ENCODE results near the gene ZNF132. TPM values are rescaled to one million over a fixed set of nuclear protein-coding genes. Genes with fewer than 3 reads are reported as not detected.

ZNF132 gene
- polyA plus RNA-seq, 2 donors = 0.83 to 0.89 TPM

Other genes starting within 250 kb of the ZNF132 start
- gene ZNF544, start 211.2 kb downstream of the ZNF132 start, polyA plus RNA-seq = 10 to 100 TPM; 14.7 to 17.9 TPM
- 1 to 10 TPM in 1 of 2 donors, under 1 TPM in 1; 0.91 to 1.6 TPM for gene ZNF8, start 161.2 kb downstream of the ZNF132 start, polyA plus RNA-seq
- gene ERVK3-1, start 134.8 kb downstream of the ZNF132 start, polyA plus RNA-seq = 10 to 100 TPM; 15.2 to 23.1 TPM
- gene ZSCAN22, start 113.2 kb downstream of the ZNF132 start, polyA plus RNA-seq = 1 to 10 TPM in 1 of 2 donors, under 1 TPM in 1; 0.87 to 1.0 TPM
- 10 to 100 TPM in 1 of 2 donors, 1 to 10 TPM in 1; 5.4 to 10.6 TPM for gene A1BG, start 86.7 kb downstream of the ZNF132 start, polyA plus RNA-seq
- gene ZNF497, start 77.4 kb downstream of the ZNF132 start, polyA plus RNA-seq = 1 to 10 TPM in 1 of 2 donors, under 1 TPM in 1; 0.96 to 2.2 TPM
- 1 to 10 TPM; 2.5 to 2.8 TPM for gene ZNF837, start 59.1 kb downstream of the ZNF132 start, polyA plus RNA-seq
- 1,000 to 10,000 TPM in 1 of 2 donors, 100 to 1,000 TPM in 1; 725 to 1,912 TPM for gene RPS5, start 52.9 kb downstream of the ZNF132 start, polyA plus RNA-seq
- gene RNF225, start 44.5 kb downstream of the ZNF132 start, polyA plus RNA-seq = 1 to 10 TPM; 1.6 to 4.6 TPM
- gene ZNF584, start 31.5 kb downstream of the ZNF132 start, polyA plus RNA-seq = 1 to 10 TPM; 3.9 to 8.9 TPM
- gene ZNF324B, start 11.5 kb upstream of the ZNF132 start, polyA plus RNA-seq = 1 to 10 TPM; 2.4 to 2.8 TPM
- 1 to 10 TPM; 5.1 to 5.6 TPM for gene ZNF324, start 26.9 kb upstream of the ZNF132 start, polyA plus RNA-seq
- 1 to 10 TPM; 6.9 to 9.9 TPM for gene ZNF446, start 36.2 kb upstream of the ZNF132 start, polyA plus RNA-seq
- gene SLC27A5, start 71.8 kb upstream of the ZNF132 start, polyA plus RNA-seq = 1 to 10 TPM; 7.0 to 7.2 TPM
- gene ZBTB45, start 79.7 kb upstream of the ZNF132 start, polyA plus RNA-seq = 1 to 10 TPM; 6.4 to 7.4 TPM
- 100 to 1,000 TPM; 159 to 175 TPM for gene TRIM28, start 103.9 kb upstream of the ZNF132 start, polyA plus RNA-seq
- gene CHMP2A, start 115.0 kb upstream of the ZNF132 start, polyA plus RNA-seq = 100 to 1,000 TPM; 174 to 262 TPM
- gene UBE2M, start 118.5 kb upstream of the ZNF132 start, polyA plus RNA-seq = 10 to 100 TPM; 22.7 to 41.4 TPM
- 10 to 100 TPM; 15.3 to 35.9 TPM for gene MZF1, start 133.2 kb upstream of the ZNF132 start, polyA plus RNA-seq

Measured in esophagus (tissue), 2 donors.